GM18873 (cell line): ENCODE results near the gene PLPP1.

Source experiments
- ATAC-seq: cut with Tn5 transposase; IDR thresholded peaks from one replicate; pipeline ENCODE4 v1.9.1; 2021; ENCODE audit warnings: mild to moderate bottlenecking, moderate library complexity, moderate number of reproducible peaks; ENCODE audit not compliant: unreplicated experiment, low FRiP score

Gene PLPP1

GRCh38 chr5:55534436-55535198 is at the start of gene PLPP1:
Gene PLPP1, minus strand, starts transcription at chr5:55534964. Its CDS starts 335 bp downstream, at chr5:55534629.
- peak; percentile 74 for ATAC-seq

DNA sequence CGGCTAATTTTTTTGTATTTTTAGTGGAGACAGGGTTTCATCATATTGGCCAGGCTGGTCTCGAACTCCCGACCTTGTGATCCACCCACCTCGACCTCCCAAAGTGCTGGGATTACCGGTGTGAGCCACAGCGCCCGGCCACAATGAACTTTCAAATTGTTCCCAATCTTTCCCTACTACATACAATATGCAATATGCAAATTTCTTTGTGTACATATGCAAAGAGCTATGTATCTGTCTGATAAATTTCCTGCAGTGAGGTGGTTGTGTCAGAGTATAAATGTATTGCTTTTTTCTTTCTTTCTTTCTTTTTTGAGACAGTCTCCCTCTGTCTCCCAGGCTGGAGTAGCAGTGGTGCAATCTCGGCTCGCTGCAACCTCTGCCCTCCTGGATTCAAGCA is 48.8 kb upstream of the PLPP1 start:
- ATAC-seq = no peak

DNA sequence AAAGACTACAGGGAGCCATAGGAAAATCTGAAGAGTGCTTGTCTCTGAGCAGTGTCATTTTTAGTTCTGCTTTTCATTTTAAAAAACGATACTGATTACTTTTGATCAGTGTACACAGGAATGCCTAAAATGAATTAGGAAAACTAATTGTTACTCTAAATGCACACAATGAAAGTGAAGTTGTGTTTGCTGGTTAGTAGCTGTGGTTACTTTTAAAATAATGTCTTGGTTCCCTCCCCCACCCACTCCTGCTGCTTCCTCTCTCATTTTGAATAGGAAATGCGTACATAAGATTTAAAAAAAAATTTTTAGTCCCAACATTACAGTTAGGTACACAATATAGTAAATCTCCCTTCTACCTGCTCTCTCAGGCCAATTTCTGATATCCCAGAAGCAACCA is 47.5 kb upstream of the PLPP1 start:
- ATAC-seq = no peak

- ATAC-seq = no peak
Measured at GRCh38 chr5:55580042-55580441, 45.3 kb upstream of the PLPP1 start.

- no peak for ATAC-seq
Measured at GRCh38 chr5:55578771-55579170, 44.0 kb upstream of the PLPP1 start.

GRCh38 chr5:55577353-55578060 is 42.7 kb upstream of the PLPP1 start:
- no peak for ATAC-seq

GRCh38 chr5:55576661-55577060 is 41.9 kb upstream of the PLPP1 start:
- ATAC-seq = no peak

GRCh38 chr5:55575815-55576583 is 41.2 kb upstream of the PLPP1 start:
- no peak for ATAC-seq

DNA sequence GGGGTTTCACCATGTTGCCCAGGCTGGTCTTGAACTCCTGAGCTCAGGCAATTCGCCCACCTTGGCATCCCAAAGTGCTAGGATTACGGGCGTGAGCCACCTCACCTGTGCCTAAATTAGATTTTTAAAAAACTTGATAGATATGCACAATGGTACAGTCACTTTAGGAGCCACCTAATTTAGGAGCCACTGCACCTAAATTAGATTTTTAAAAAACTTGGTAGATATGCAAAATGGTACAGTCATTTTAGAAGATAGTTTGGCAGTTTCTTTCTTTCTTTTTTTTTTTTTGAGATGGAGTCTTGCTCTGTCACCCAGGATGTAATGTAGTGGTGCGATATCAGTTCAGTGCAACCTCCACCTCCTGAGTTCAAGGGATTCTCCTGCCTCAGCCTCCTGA is 37.8 kb upstream of the PLPP1 start:
- ATAC-seq = no peak

- ATAC-seq = no peak
Measured at GRCh38 chr5:55572020-55572419, 37.3 kb upstream of the PLPP1 start.

- ATAC-seq = no peak
Measured at GRCh38 chr5:55570570-55570969, 35.8 kb upstream of the PLPP1 start.

DNA sequence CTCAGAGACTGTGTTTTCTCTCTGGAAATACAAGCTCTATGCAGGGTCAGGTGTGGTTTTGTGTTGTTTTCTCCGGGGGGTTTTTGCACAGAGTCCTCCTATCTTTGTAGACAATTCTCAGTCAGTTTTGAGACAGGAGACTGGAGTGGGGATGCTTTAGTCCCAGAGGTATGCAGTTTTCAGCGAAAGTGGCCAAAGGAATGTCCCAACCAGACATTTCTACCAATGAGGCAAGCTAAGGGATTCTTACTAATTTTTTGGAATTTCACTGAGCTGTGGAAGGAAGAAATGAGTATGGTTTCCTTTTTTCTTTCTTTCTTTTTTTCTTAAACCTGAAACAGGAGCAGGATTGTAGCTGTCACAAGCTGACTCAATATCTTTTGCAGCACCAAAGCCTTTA is 35.3 kb upstream of the PLPP1 start:
- ATAC-seq = no peak

GRCh38 chr5:55569513-55569865 is 34.7 kb upstream of the PLPP1 start:
- no peak for ATAC-seq

GRCh38 chr5:55568654-55569512 is 34.1 kb upstream of the PLPP1 start:
- no peak for ATAC-seq

GRCh38 chr5:55564721-55565120 is 30.0 kb upstream of the PLPP1 start:
- ATAC-seq = no peak

- no peak for ATAC-seq
Measured at GRCh38 chr5:55558484-55558883, 23.7 kb upstream of the PLPP1 start.

- no peak for ATAC-seq
Measured at GRCh38 chr5:55557123-55557522, 22.4 kb upstream of the PLPP1 start.

- no peak for ATAC-seq
Measured at GRCh38 chr5:55554585-55555202, 19.9 kb upstream of the PLPP1 start.

DNA sequence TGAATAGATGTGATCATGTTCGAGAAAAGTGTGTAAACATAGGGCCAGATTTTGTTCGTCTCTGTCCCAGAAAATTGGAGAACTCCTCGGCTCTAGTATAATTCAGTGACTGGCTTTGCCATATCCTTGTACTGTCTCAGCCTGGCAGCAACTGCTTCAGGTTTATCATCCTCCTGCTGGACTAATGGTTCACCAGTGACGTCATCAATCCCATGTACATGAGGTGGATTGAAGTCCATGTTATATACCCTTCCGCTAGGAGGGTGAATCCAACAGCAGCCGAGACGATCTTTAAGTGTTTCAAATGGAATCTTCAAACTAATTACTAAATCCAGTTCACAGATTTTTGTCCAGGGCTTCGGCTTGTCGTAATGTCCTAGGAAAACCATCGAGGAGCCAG is 17.1 kb upstream of the PLPP1 start:
- no peak for ATAC-seq

GRCh38 chr5:55551358-55551757 is 16.6 kb upstream of the PLPP1 start:
- ATAC-seq = no peak
